Measurements from ENCODE around the gene GPR162. TPM values are rescaled to one million over a fixed set of nuclear protein-coding genes. Genes with fewer than 3 reads are reported as not detected.
A peak's percentile ranks its signal among the peaks of the same experiment; 100 is the strongest.

The GPR162 gene
- total RNA-seq, 1 experiment from 2014 or later, result 6.1 TPM

GRCh38 chr12:6866920-6867412, 45.3 kb downstream of the GPR162 start:
- no peak overlapping the region for H2BK20ac ChIP-seq (ENCODE audit: low read depth, low read length, poor library complexity, severe bottlenecking)
- no peaks in the 10 kb centered on the region for H4K20me1 ChIP-seq (ENCODE audit: control insufficient read depth, insufficient read depth, insufficient read length)
- no peak overlapping the region for H3K9ac ChIP-seq (ENCODE audit: extremely low read depth, insufficient read length, low read length)
- TF ChIP-seq CTCF (conservative IDR thresholded peaks at IDR 0.05), result no peak
- H2BK12ac ChIP-seq (ENCODE audit: insufficient read length, low read depth, low read length), result no peak overlapping the region
- no peaks in the 10 kb centered on the region for H3K79me1 ChIP-seq (ENCODE audit: insufficient read depth, low read depth, low read length, poor library complexity, severe bottlenecking)
- no peak overlapping the region for H3K18ac ChIP-seq (ENCODE audit: insufficient read length, low read depth, low read length)
- no peaks in the 10 kb centered on the region for H3K27me3 ChIP-seq (ENCODE audit: insufficient read depth, low read length)
- H3K56ac ChIP-seq (ENCODE audit: insufficient read length, low read depth, low read length), result no peak overlapping the region
- H2BK120ac ChIP-seq (ENCODE audit: low read depth, low read length, poor library complexity, severe bottlenecking), result no peak overlapping the region
- no peak overlapping the region for H2AFZ ChIP-seq (ENCODE audit: low read length)
- peak overlapping the region; percentile 94 for H3K4me2 ChIP-seq (ENCODE audit: insufficient read depth, insufficient read length, low read length)
- H3K14ac ChIP-seq (ENCODE audit: insufficient read depth, low read length), result no peak overlapping the region
- H2BK15ac ChIP-seq (ENCODE audit: low read depth, low read length), result no peak overlapping the region
- no peak overlapping the region for H3K4ac ChIP-seq (ENCODE audit: low read depth, low read length)
- no peak overlapping the region for H3K27ac ChIP-seq (ENCODE audit: insufficient read length, low read depth, low read length)
- no peak for DNase-seq
- no peak overlapping the region for H4K5ac ChIP-seq (ENCODE audit: insufficient read length, low read depth, low read length)
- no peak overlapping the region for H2AK5ac ChIP-seq (ENCODE audit: insufficient read length, low read length)
- no peak overlapping the region for H3T11ph ChIP-seq (ENCODE audit: low read length)
- H4K8ac ChIP-seq (replicated peaks; ENCODE audit: insufficient read length, low read depth, low read length), result no peak overlapping the region
- no peaks in the 10 kb centered on the region; a peak in 1 of 5 replicates for H3K9me3 Mint-ChIP-seq
- H3K23me2 ChIP-seq (ENCODE audit: insufficient read length, low read depth, low read length, poor library complexity, severe bottlenecking), result peaks cover 9% of the 10 kb centered on the region
- peaks cover 51 to 78% (median 68%) of the 10 kb centered on the region in 3 experiments for H3K36me3 Mint-ChIP-seq (ENCODE audit: insufficient read depth in 1 of 3, low read depth in 3 of 3)
- H3K23ac ChIP-seq (ENCODE audit: insufficient read length, low read depth, low read length), result no peak overlapping the region
- peak overlapping the region in 2 of 3 experiments; percentile 52 to 92; a peak in 3 of 7 replicates for H3K27ac Mint-ChIP-seq
- no peaks in the 10 kb centered on the region; the same call in 1 of the 2 replicates for H3K27me3 Mint-ChIP-seq (ENCODE audit: low read depth)
- peaks cover 47 to 52% of the 10 kb centered on the region in 2 experiments for H3K4me1 Mint-ChIP-seq
- H3K9me3 ChIP-seq (ENCODE audit: control insufficient read depth, low read depth, low read length), result no peaks in the 10 kb centered on the region
- no peaks in the 10 kb centered on the region; the same call in 1 of the 2 replicates for H3K4me1 ChIP-seq (ENCODE audit: insufficient read depth, low read length)
- peak overlapping the region; percentile 93 to 95 for H3K4me3 Mint-ChIP-seq
- H3K79me2 ChIP-seq (ENCODE audit: insufficient read depth, low read length), result peaks cover 5% of the 10 kb centered on the region; the same call in 1 of the 2 replicates
- WGBS (ENCODE audit: extremely low coverage, insufficient read length, low lambda C conversion rate), result no CpG with 5 or more reads among the region's 33 CpGs
- H2BK5ac ChIP-seq (ENCODE audit: insufficient read length, low read length), result no peak overlapping the region
- no peak overlapping the region for H4K91ac ChIP-seq (ENCODE audit: insufficient read length, low read depth, low read length)
